ENCODE measurements around the gene HIPK4.

HIPK4 gene

DNA sequence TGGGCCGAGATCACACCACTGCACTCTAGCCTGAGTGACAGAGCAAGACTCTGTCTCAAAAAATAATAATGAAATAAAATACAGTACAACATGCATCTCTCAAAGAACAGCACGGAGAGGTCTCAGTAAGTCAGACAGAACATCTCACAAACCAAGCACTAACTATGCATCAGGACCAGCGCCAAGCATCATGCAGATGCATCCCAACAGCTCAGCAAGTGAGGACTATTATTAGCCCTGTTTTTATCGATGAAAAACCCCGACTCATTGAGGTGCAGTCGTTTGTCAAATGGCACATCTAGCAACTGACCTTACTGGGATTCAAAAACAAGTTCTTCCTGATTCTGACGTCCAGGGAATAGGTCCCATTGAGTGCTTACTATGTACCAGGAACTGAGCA lies 45.6 kb downstream of the HIPK4 start:
- TF ChIP-seq, protein P1, sequence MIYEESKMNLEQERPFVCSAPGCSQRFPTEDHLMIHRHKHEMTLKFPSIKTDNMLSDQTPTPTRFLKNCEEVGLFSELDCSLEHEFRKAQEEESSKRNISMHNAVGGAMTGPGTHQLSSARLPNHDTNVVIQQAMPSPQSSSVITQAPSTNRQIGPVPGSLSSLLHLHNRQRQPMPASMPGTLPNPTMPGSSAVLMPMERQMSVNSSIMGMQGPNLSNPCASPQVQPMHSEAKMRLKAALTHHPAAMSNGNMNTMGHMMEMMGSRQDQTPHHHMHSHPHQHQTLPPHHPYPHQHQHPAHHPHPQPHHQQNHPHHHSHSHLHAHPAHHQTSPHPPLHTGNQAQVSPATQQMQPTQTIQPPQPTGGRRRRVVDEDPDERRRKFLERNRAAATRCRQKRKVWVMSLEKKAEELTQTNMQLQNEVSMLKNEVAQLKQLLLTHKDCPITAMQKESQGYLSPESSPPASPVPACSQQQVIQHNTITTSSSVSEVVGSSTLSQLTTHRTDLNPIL (CRISPR knock-in tag; IDR thresholded peaks at IDR 0.05; ENCODE audit: low read depth) = no peak
- no peak for TF ChIP-seq ZNF70 (CRISPR knock-in tag; IDR thresholded peaks at IDR 0.05)
- no peak for TF ChIP-seq ARNTL (CRISPR knock-in tag; IDR thresholded peaks at IDR 0.05; ENCODE audit: borderline replicate concordance, low read depth)
- TF ChIP-seq RARB (CRISPR knock-in tag; IDR thresholded peaks at IDR 0.05) = no peak
- TF ChIP-seq ZNF565 (CRISPR knock-in tag; conservative IDR thresholded peaks at IDR 0.05; ENCODE audit: low read depth) = no peak
- no peak for TF ChIP-seq OSR1 (CRISPR knock-in tag; IDR thresholded peaks at IDR 0.05)
- no peak for TF ChIP-seq ZFP30 (CRISPR knock-in tag; IDR thresholded peaks at IDR 0.05)
- TF ChIP-seq CSDC2 (CRISPR knock-in tag; IDR thresholded peaks at IDR 0.05) = no peak
- no peak for TF ChIP-seq ZNF8 (CRISPR knock-in tag; IDR thresholded peaks at IDR 0.05)
- TF ChIP-seq GLIS3 (CRISPR knock-in tag; IDR thresholded peaks at IDR 0.05) = no peak
- no peak for TF ChIP-seq ESRRG (CRISPR knock-in tag; IDR thresholded peaks at IDR 0.05)
- no peak for TF ChIP-seq ISL1 (CRISPR knock-in tag; IDR thresholded peaks at IDR 0.05)
- TF ChIP-seq, protein P2, sequence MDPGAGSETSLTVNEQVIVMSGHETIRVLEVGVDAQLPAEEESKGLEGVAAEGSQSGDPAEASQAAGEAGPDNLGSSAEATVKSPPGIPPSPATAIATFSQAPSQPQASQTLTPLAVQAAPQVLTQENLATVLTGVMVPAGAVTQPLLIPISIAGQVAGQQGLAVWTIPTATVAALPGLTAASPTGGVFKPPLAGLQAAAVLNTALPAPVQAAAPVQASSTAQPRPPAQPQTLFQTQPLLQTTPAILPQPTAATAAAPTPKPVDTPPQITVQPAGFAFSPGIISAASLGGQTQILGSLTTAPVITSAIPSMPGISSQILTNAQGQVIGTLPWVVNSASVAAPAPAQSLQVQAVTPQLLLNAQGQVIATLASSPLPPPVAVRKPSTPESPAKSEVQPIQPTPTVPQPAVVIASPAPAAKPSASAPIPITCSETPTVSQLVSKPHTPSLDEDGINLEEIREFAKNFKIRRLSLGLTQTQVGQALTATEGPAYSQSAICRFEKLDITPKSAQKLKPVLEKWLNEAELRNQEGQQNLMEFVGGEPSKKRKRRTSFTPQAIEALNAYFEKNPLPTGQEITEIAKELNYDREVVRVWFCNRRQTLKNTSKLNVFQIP (CRISPR knock-in tag; IDR thresholded peaks at IDR 0.05; ENCODE audit: borderline replicate concordance, low read depth) = no peak
- TF ChIP-seq PPARA (CRISPR knock-in tag; IDR thresholded peaks at IDR 0.05; ENCODE audit: borderline replicate concordance) = no peak
- TF ChIP-seq, protein P3, sequence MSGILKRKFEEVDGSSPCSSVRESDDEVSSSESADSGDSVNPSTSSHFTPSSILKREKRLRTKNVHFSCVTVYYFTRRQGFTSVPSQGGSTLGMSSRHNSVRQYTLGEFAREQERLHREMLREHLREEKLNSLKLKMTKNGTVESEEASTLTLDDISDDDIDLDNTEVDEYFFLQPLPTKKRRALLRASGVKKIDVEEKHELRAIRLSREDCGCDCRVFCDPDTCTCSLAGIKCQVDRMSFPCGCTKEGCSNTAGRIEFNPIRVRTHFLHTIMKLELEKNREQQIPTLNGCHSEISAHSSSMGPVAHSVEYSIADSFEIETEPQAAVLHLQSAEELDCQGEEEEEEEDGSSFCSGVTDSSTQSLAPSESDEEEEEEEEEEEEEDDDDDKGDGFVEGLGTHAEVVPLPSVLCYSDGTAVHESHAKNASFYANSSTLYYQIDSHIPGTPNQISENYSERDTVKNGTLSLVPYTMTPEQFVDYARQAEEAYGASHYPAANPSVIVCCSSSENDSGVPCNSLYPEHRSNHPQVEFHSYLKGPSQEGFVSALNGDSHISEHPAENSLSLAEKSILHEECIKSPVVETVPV (CRISPR knock-in tag; IDR thresholded peaks at IDR 0.05) = no peak
- ATAC-seq = no peak

DNA sequence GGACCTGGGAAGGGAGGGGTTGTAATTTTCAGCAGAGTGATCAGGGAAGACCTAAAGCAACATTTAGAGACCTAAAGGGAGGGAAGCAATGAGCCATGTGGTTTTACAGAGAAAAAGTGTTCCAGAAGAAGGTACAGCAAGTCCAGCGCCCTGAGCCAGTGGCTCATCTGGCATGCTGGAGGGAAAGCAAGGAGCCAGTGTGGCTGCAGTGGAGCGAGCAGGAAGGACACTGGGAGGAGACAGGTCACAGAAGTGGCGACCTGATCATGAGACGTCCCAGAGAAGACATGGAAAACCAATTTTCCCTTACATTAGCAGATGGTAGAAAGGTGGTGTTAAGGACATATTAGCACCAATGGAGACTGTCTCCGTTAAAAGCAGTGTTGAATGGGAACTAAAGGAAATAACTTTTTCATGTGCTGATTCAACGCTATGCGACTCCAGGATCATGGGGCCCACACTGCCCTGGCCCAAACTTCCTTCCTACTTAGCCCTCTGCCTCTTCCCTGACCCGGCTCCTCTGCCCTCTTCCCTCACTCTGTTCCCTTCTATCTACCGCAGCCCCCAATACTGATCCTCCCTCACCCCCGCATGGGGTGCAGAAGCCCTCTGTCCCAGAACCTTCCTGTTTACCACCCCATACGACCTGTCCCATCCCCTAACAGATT lies 47.2 kb downstream of the HIPK4 start:
- TF ChIP-seq, protein P3 (CRISPR knock-in tag; IDR thresholded peaks at IDR 0.05) = no peak
- TF ChIP-seq ISL1 (CRISPR knock-in tag; IDR thresholded peaks at IDR 0.05) (no peak), PPARA (CRISPR knock-in tag; IDR thresholded peaks at IDR 0.05; ENCODE audit: borderline replicate concordance) (no peak), ZFP30 (CRISPR knock-in tag; IDR thresholded peaks at IDR 0.05) (no peak), PATZ1 (CRISPR knock-in tag; IDR thresholded peaks at IDR 0.05; ENCODE audit: borderline replicate concordance) (no peak), GLIS3 (CRISPR knock-in tag; IDR thresholded peaks at IDR 0.05) (no peak), SNAI2 (CRISPR knock-in tag; IDR thresholded peaks at IDR 0.05) (no peak)
- TF ChIP-seq, protein P2 (CRISPR knock-in tag; IDR thresholded peaks at IDR 0.05; ENCODE audit: borderline replicate concordance, low read depth) = no peak
- ATAC-seq = no peak

- ATAC-seq = no peak
- TF ChIP-seq ZNF8 (CRISPR knock-in tag; IDR thresholded peaks at IDR 0.05) = no peak
- TF ChIP-seq ZFP30 (CRISPR knock-in tag; IDR thresholded peaks at IDR 0.05) = no peak
- no peak for TF ChIP-seq ZFP3 (CRISPR knock-in tag; IDR thresholded peaks at IDR 0.05)
- no peak for TF ChIP-seq RARB (CRISPR knock-in tag; IDR thresholded peaks at IDR 0.05)
- no peak for TF ChIP-seq BACH2 (CRISPR knock-in tag; IDR thresholded peaks at IDR 0.05; ENCODE audit: borderline replicate concordance)
- no peak for TF ChIP-seq PPARA (CRISPR knock-in tag; IDR thresholded peaks at IDR 0.05; ENCODE audit: borderline replicate concordance)
- no peak for TF ChIP-seq PATZ1 (CRISPR knock-in tag; IDR thresholded peaks at IDR 0.05; ENCODE audit: borderline replicate concordance)
- TF ChIP-seq ZNF70 (CRISPR knock-in tag; IDR thresholded peaks at IDR 0.05) = no peak
- no peak for TF ChIP-seq ZC3H10 (CRISPR knock-in tag; IDR thresholded peaks at IDR 0.05)
- no peak for TF ChIP-seq TCF4 (CRISPR knock-in tag; IDR thresholded peaks at IDR 0.05; ENCODE audit: borderline replicate concordance)
- no peak for TF ChIP-seq TOX (CRISPR knock-in tag; IDR thresholded peaks at IDR 0.05; ENCODE audit: borderline replicate concordance)
- TF ChIP-seq ARNTL (CRISPR knock-in tag; IDR thresholded peaks at IDR 0.05; ENCODE audit: borderline replicate concordance, low read depth) = no peak
- TF ChIP-seq ESRRG (CRISPR knock-in tag; IDR thresholded peaks at IDR 0.05) = no peak
Observed at GRCh38 chr19:40341601-40342482, 48.1 kb downstream of the HIPK4 start.
